HG02610 (cell line): ENCODE results near the gene GABRR1.
A peak's percentile ranks its signal among the peaks of the same experiment; 100 is the strongest.
"Not testable (repeated sequence)": the region's sequence is repeated elsewhere in the genome, so short reads cannot be mapped to it uniquely, and the experiment has no call there.

Source experiments
- ATAC-seq: cut with Tn5 transposase; IDR thresholded peaks from one replicate; pipeline ENCODE4 v1.9.1; 2021; ENCODE audit warnings: mild to moderate bottlenecking, moderate library complexity; ENCODE audit not compliant: unreplicated experiment

The GABRR1 gene

GRCh38 chr6:89217299-89217910 is at the start of gene GABRR1:
TSS of gene GABRR1 (minus strand) at chr6:89217358. CDS start at chr6:89217322, 36 bp downstream.
- ATAC-seq = no peak

GRCh38 chr6:89264296-89264695 is 47.1 kb upstream of the GABRR1 start:
- ATAC-seq = no peak

- peak; percentile 48 for ATAC-seq
These were observed 43.7 kb upstream of the GABRR1 start for GRCh38 chr6:89260832-89261231.

- ATAC-seq = peak; percentile 50
These were observed 43.2 kb upstream of the GABRR1 start for GRCh38 chr6:89260310-89260709.

GRCh38 chr6:89258912-89259311 is 41.8 kb upstream of the GABRR1 start:
- ATAC-seq = peak; percentile 60

- ATAC-seq = no peak
These were observed 40.6 kb upstream of the GABRR1 start for GRCh38 chr6:89257781-89258180.

GRCh38 chr6:89257346-89257745 is 40.2 kb upstream of the GABRR1 start:
- ATAC-seq = no peak

- no peak for ATAC-seq
These were observed 38.3 kb upstream of the GABRR1 start for GRCh38 chr6:89255417-89255816.

GRCh38 chr6:89254569-89254968 is 37.4 kb upstream of the GABRR1 start:
- ATAC-seq = no peak

- no peak for ATAC-seq
These were observed 35.7 kb upstream of the GABRR1 start for GRCh38 chr6:89252907-89253306.

GRCh38 chr6:89251976-89252375 is 34.8 kb upstream of the GABRR1 start:
- no peak for ATAC-seq

GRCh38 chr6:89251170-89251569 is 34.0 kb upstream of the GABRR1 start:
- no peak for ATAC-seq

GRCh38 chr6:89250239-89250638 is 33.1 kb upstream of the GABRR1 start:
- ATAC-seq = no peak

- peak; percentile 51 for ATAC-seq
These were observed 27.3 kb upstream of the GABRR1 start for GRCh38 chr6:89244241-89244985.

- ATAC-seq = no peak
These were observed 26.1 kb upstream of the GABRR1 start for GRCh38 chr6:89243331-89243629.

GRCh38 chr6:89242574-89243330 is 25.6 kb upstream of the GABRR1 start:
- ATAC-seq = no peak

- ATAC-seq = no peak
These were observed 22.2 kb upstream of the GABRR1 start for GRCh38 chr6:89239338-89239737.

GRCh38 chr6:89237158-89237557 is 20.0 kb upstream of the GABRR1 start:
- no peak for ATAC-seq

- ATAC-seq = not testable (repeated sequence)
These were observed 16.4 kb upstream of the GABRR1 start for GRCh38 chr6:89233605-89234004.

GRCh38 chr6:89222712-89223039 is 5.5 kb upstream of the GABRR1 start:
- ATAC-seq = no peak

- no peak for ATAC-seq
These were observed 5.0 kb upstream of the GABRR1 start for GRCh38 chr6:89221971-89222711.
